HCT116 (cell line): ENCODE measurements around the gene MSI2. TPM values are rescaled to one million over a fixed set of nuclear protein-coding genes. Genes with fewer than 3 reads are reported as not detected.

Experiments used
- ATAC-seq: fragments of 200-7000 bp; cut with Tn5 transposase; 2 replicates; pipeline ENCODE4 v1.9.1; 2020; ENCODE audit warnings: mild to moderate bottlenecking, moderate library complexity
- BruUV-seq: library from RNA; stranded (reverse); fragments of 400-500 nt; replicated peaks from 2 replicates; lab custom pipeline; 2021; lab: Mats Ljungman, UMichigan
- CTCF ChIA-PET: fragments of 300-600 bp; sonication (Branson Sonifier 250); formaldehyde crosslinking; loops from one replicate; lab custom pipeline; 2021; ENCODE audit warnings: antibody characterized with exemption; lab: Charles Lee
- POLR2A ChIA-PET: fragments of 300-600, 350-600 bp; sonication (Branson Sonifier 250); formaldehyde crosslinking; loops from one replicate; lab custom pipeline; 2021; ENCODE audit warnings: antibody characterized with exemption; lab: Charles Lee
- RAD21 ChIA-PET, 2 experiments: fragments of 300-600 bp; sonication (Branson Sonifier 250); formaldehyde crosslinking; loops; one replicate each; lab custom pipeline; 2023; ENCODE audit warnings: low total read pairs in 2 of 2; ENCODE audit not compliant: uncharacterized antibody in 2 of 2, unreplicated experiment in 2 of 2, low non-redundant PET in 1 of 2; lab: Charles Lee
- DNase-seq: peaks from one replicate; pipeline ENCODE4 v3.0.0-alpha.2; 2010; ENCODE audit warnings: low read depth, low spot score
- H2AFZ ChIP-seq: fragments of 200-600 bp; shearing (Covaris generic), sonication (generic); 2 replicates; pipeline ENCODE4 v1.6.1; 2017; ENCODE audit warnings: low read depth, mixed run types, mixed read lengths, antibody characterized with exemption, low read length; ENCODE audit not compliant: poor library complexity, severe bottlenecking
- H3K27ac ChIP-seq: 2 replicates; pipeline ENCODE4 v1.5.1; 2012; ENCODE audit warnings: low read depth, low read length
- H3K27me3 ChIP-seq: fragments of 200-600 bp; sonication (generic); 2 replicates; pipeline ENCODE4 v1.6.1; 2016; ENCODE audit warnings: mixed run types, low read length, mixed read lengths; ENCODE audit not compliant: insufficient read depth
- H3K36me3 ChIP-seq, 2 experiments: fragments of 200-500 bp in 1 of 2; fragments of 200-600 bp in 1 of 2; sonication (Bioruptor generic) in 1 of 2; sonication (generic) in 1 of 2; 2 replicates each; pipeline versions ENCODE4 v1.5.1 to v1.6.1; 2014 to 2016; ENCODE audit warnings: low read length in 2 of 2, inconsistent platforms in 1 of 2, mixed read lengths in 1 of 2, mixed run types in 1 of 2; ENCODE audit not compliant: insufficient read depth in 2 of 2, control insufficient read depth in 1 of 2
- H3K4me1 ChIP-seq, 2 experiments: fragments of 200-600 bp in 1 of 2; sonication (generic) in 1 of 2; 2 replicates each; pipeline versions ENCODE4 v1.5.1 to v1.6.1; 2012 to 2017; ENCODE audit warnings: low read length in 2 of 2, inconsistent platforms in 1 of 2, mild to moderate bottlenecking in 1 of 2, mixed read lengths in 1 of 2, mixed run types in 1 of 2, moderate library complexity in 1 of 2; ENCODE audit not compliant: insufficient read depth in 2 of 2, control insufficient read depth in 1 of 2
- H3K4me2 ChIP-seq: fragments of 200-600 bp; sonication (generic); 2 replicates; pipeline ENCODE4 v1.6.1; 2017; ENCODE audit warnings: mixed run types, low read length, mixed read lengths
- H3K4me3 ChIP-seq, 2 experiments: fragments of 200-600 bp in 1 of 2; sonication (generic) in 1 of 2; replicated peaks in 1 of 2; 2 replicates each; pipeline ENCODE4 v1.5.1; 2011 to 2016; ENCODE audit warnings: low read length in 2 of 2, control low read depth in 1 of 2, low read depth in 1 of 2, mild to moderate bottlenecking in 1 of 2, mixed read lengths in 1 of 2, mixed run types in 1 of 2
- H3K79me2 ChIP-seq: fragments of 200-600 bp; sonication (generic); 2 replicates; pipeline ENCODE4 v1.6.1; 2017; ENCODE audit warnings: mild to moderate bottlenecking, mixed run types, low read length, moderate library complexity, mixed read lengths; ENCODE audit not compliant: insufficient read depth
- H3K9ac ChIP-seq: fragments of 200-600 bp; sonication (generic); 2 replicates; pipeline ENCODE4 v1.6.1; 2016; ENCODE audit warnings: low read length, mixed read lengths
- H3K9me2 ChIP-seq: fragments of 200-600 bp; sonication (generic), shearing (Covaris generic); 2 replicates; pipeline ENCODE4 v1.6.1; 2017; ENCODE audit warnings: mixed run types, mild to moderate bottlenecking, moderate library complexity; ENCODE audit not compliant: insufficient read depth
- H3K9me3 ChIP-seq, 2 experiments: fragments of 200-500 bp in 1 of 2; fragments of 200-600 bp in 1 of 2; sonication (Bioruptor generic) in 1 of 2; sonication (generic) in 1 of 2; 2 replicates each; pipeline ENCODE4 v1.6.1; 2014 to 2017; ENCODE audit warnings: low read length in 2 of 2, mixed read lengths in 2 of 2, inconsistent platforms in 1 of 2, low read depth in 1 of 2, mild to moderate bottlenecking in 1 of 2, mixed run types in 1 of 2, moderate library complexity in 1 of 2; ENCODE audit not compliant: control insufficient read depth in 1 of 2, insufficient read depth in 1 of 2
- H4K20me1 ChIP-seq: fragments of 200-600 bp; sonication (generic), shearing (Covaris generic); 2 replicates; pipeline ENCODE4 v1.6.1; 2017; ENCODE audit warnings: mixed run types, mild to moderate bottlenecking, moderate library complexity; ENCODE audit not compliant: insufficient read depth
- CBX3 ChIP-seq: IDR thresholded peaks from 2 replicates; pipeline ENCODE4 v1.6.1; 2012; ENCODE audit warnings: low read depth
- CTCF ChIP-seq, 3 experiments: fragments of 200-600 bp in 1 of 3; sonication (generic) in 1 of 3; IDR thresholded peaks in 2 of 3; conservative IDR thresholded peaks in 1 of 3; 2 replicates each; pipeline ENCODE4 v1.5.1; 2012 to 2017; ENCODE audit warnings: low read depth in 2 of 3, low read length in 2 of 3, antibody characterized with exemption in 1 of 3, borderline replicate concordance in 1 of 3, control low read depth in 1 of 3, mild to moderate bottlenecking in 1 of 3, mixed read lengths in 1 of 3, mixed run types in 1 of 3, moderate library complexity in 1 of 3; ENCODE audit not compliant: insufficient read depth in 1 of 3
- ELF1 ChIP-seq: IDR thresholded peaks from 2 replicates; pipeline ENCODE4 v1.6.1; 2012; ENCODE audit warnings: low read depth, borderline replicate concordance
- EZH2 ChIP-seq: fragments of 200-600 bp; sonication (generic); IDR thresholded peaks from 2 replicates; pipeline ENCODE4 v1.6.1; 2017; ENCODE audit warnings: antibody characterized with exemption, mixed run types
- FOSL1 ChIP-seq: IDR thresholded peaks from 2 replicates; pipeline ENCODE4 v1.6.1; 2012; ENCODE audit warnings: low read depth
- JUND ChIP-seq: IDR thresholded peaks from 2 replicates; pipeline ENCODE4 v1.6.1; 2012
- REST ChIP-seq: IDR thresholded peaks from 2 replicates; pipeline ENCODE4 v1.6.1; 2012; ENCODE audit warnings: low read depth
- SIN3A ChIP-seq: IDR thresholded peaks from 2 replicates; pipeline ENCODE4 v1.6.1; 2012; ENCODE audit warnings: low read depth
- TCF7L2 ChIP-seq: IDR thresholded peaks from 2 replicates; pipeline ENCODE4 v1.7.0; 2011; ENCODE audit warnings: borderline replicate concordance, inconsistent platforms; ENCODE audit not compliant: insufficient read depth, insufficient read length; ENCODE audit errors: extremely low read depth
- YY1 ChIP-seq: IDR thresholded peaks from 2 replicates; pipeline ENCODE4 v1.6.1; 2011; ENCODE audit warnings: low read length, low read depth, moderate library complexity, mild to moderate bottlenecking; ENCODE audit not compliant: insufficient replicate concordance; ENCODE audit errors: extremely low read depth
- ZNF274 ChIP-seq: fragments of 200-500 bp; sonication (Bioruptor generic); IDR thresholded peaks from 2 replicates; pipeline ENCODE4 v1.6.1; 2014; ENCODE audit warnings: mild to moderate bottlenecking, low read depth, low read length, inconsistent platforms
- intact Hi-C: fragments of 100-400 bp; cut with micrococcal nuclease; formaldehyde crosslinking; loops from 2 replicates; pipeline ENCODE4 v1.10.0; 2022
- total RNA-seq: library from RNA; stranded (reverse); gene quantifications from one replicate; pipeline ENCODE4 v1.2.1, GENCODE V29; 2021; ENCODE audit not compliant: unreplicated experiment
- TF ChIP-seq, protein P1 (sequence below): IDR thresholded peaks from 2 replicates; pipeline ENCODE4 v1.6.1; 2012

MSI2 gene
- total RNA-seq, 1 experiment from 2014 or later: 137 TPM

DNA sequence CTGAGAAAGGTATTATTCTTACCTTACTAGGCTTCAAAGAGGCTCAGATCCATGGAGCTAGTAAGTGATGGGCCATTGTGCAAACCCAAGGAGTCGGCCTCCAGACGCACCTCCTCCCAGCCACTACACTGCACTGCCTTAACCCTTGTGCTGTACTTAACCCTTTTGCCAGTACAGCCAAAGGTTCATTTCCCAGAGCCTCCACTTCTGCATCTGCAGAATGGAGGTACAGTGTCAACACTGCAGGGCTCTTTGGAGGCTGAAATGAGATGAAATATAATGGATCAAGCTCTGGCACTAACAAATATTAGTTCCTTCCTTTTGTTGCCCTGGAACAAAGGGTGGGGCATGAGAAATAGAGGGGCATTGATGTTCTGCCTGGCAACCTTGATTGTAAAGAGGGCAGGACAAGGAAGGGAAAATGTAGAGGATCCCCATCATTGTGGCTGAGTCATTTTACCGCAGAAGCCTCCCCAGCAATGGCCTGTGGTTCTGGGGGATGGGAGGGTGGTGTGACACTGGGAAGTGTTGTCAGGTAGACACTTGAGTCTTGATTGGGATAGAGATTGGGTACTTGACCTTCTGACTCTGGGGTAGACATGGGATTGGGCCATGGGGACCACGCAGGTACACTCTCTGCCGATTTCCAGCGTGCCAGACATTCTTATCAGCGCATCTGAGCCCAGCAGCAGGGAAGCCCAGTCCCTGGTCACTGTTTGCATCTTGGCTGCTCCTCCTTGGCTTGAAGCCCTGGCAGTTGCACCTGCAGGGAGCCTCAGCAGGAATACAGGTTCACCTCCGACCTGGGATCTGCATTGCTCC lies 84.0 kb downstream of the MSI2 start:
- Histone ChIP-seq H3K27me3 (no peaks in the 10 kb centered on the region), H3K36me3 (no peaks in the 10 kb centered on the region), H2AFZ (no peak overlapping the region), H3K9me3 (no peaks in the 10 kb centered on the region), H4K20me1 (no peaks in the 10 kb centered on the region), H3K4me1 (no peaks in the 10 kb centered on the region), H3K4me3 (no peak overlapping the region), H3K4me2 (no peak overlapping the region), H3K27ac (no peak overlapping the region), H3K79me2 (peaks cover 8% of the 10 kb centered on the region; the same call in 1 of the 2 replicates), H3K9ac (no peak overlapping the region), H3K9me2 (no peaks in the 10 kb centered on the region)
- DNase-seq (no peak), ATAC-seq (no peak)
- ChIA-PET CTCF (no interaction called here), RAD21 (no interaction called here), POLR2A (no interaction called here)
- no TSS peak for BruUV-seq
- intact Hi-C loops: no loop called here
- TF ChIP-seq JUND (no peak), TCF7L2 (no peak), FOSL1 (no peak), YY1 (no peak), CTCF (IDR thresholded peaks at IDR 0.05 in 2 of 3, conservative IDR thresholded peaks at IDR 0.05 in 1 of 3; ENCODE audit: borderline replicate concordance in 1 of 3, insufficient read depth in 1 of 3, low read depth in 2 of 3, low read length in 2 of 3) (no peak), ZNF274 (no peak), ELF1 (no peak), CBX3 (no peak), REST (no peak), SIN3A (no peak), EZH2 (no peak)
- TF ChIP-seq, protein P1, sequence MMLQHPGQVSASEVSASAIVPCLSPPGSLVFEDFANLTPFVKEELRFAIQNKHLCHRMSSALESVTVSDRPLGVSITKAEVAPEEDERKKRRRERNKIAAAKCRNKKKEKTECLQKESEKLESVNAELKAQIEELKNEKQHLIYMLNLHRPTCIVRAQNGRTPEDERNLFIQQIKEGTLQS: no peak
